Measurements from ENCODE around the gene ECT2. TPM values are rescaled to one million over a fixed set of nuclear protein-coding genes. Genes with fewer than 3 reads are reported as not detected.

The ECT2 gene
- polyA plus RNA-seq, 1 donor from 2014 or later = 6.3 TPM

DNA sequence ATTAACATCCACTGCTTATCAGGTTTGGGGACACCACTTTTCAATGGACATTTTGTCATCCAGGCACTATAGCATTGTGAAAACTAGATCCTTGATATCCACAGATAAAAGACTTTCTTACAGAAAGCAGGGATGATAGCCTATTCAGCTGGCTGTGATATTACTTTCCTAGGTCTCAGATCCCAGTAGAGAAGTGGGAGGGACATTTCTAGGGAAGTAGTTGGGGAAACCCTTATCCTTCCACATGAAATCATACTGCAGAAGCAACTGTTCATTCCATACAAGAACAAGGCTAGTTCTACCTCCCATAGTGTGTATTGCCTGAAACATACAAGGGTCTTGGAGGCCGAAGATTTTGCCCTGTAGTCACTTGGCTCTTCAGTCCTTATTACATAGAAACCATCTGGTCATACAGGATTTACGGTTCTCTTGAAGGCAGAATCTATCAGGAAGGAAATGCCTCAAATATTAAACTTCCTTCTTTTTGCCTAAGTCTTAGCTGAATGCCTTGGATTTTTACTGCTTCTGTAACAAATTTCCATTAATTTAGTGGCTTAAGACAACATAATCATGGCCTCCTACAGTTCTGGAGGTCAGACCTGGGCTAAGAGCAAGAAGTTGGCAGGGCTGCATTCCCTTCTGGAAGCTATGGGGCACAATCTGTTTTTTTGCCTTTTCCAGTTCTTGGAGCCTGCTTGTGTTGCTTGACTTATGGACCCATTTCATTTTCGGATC lies 119.4 kb downstream of the ECT2 start (continued):
- no peak for TF ChIP-seq RAD21 (conservative IDR thresholded peaks at IDR 0.05)

Small RNA genes lying within 50 kb of the gene (small RNA-seq; reads per million reads assigned to genes)
- gene AC108667.1 (0 reads per million in 3 experiments), gene RF00139 (0 reads per million in 3 experiments), gene RNU4-4P (0 to 5.6 (median 0.29) reads per million in 3 experiments), gene RNU6-547P (0 reads per million in 3 experiments)

Other genes with a start within 250 kb of the ECT2 start
- gene TNFSF10, start 227.3 kb upstream of the ECT2 start, polyA plus RNA-seq = not detected in 2 replicates
- gene NCEH1, start 39.7 kb upstream of the ECT2 start, polyA plus RNA-seq = 2.1 TPM in 1 of 2 replicates, not detected in the other